GM12873 (cell line): ENCODE results near the gene ABCD1.
A peak's percentile ranks its signal among the peaks of the same experiment; 100 is the strongest.

Experiments
- CTCF ChIP-seq: IDR thresholded peaks from 2 replicates; pipeline ENCODE4 v1.5.1; 2012; ENCODE audit warnings: low read depth, mild to moderate bottlenecking, moderate library complexity, low read length, control low read depth; ENCODE audit not compliant: insufficient read depth; ENCODE audit errors: missing control alignments

ABCD1 gene

GRCh38 chrX:153744210-153745066, 19.8 kb downstream of the ABCD1 start:
- peak; percentile 37 for TF ChIP-seq CTCF

- TF ChIP-seq CTCF: no peak
These were observed 21.7 kb downstream of the ABCD1 start for GRCh38 chrX:153746359-153746758.

GRCh38 chrX:153750127-153750774, 25.6 kb downstream of the ABCD1 start:
- no peak for TF ChIP-seq CTCF

- TF ChIP-seq CTCF: no peak
These were observed 30.5 kb downstream of the ABCD1 start for GRCh38 chrX:153755136-153755535.

GRCh38 chrX:153761863-153762262, 37.2 kb downstream of the ABCD1 start:
- TF ChIP-seq CTCF: peak; percentile 14

- TF ChIP-seq CTCF: no peak
These were observed 38.0 kb downstream of the ABCD1 start for GRCh38 chrX:153762626-153763173.

- no peak for TF ChIP-seq CTCF
These were observed 38.8 kb downstream of the ABCD1 start for GRCh38 chrX:153763298-153763932.
